Osteocyte (in vitro differentiated cells): ENCODE data around the gene TXNL4B. TPM values are rescaled to one million over a fixed set of nuclear protein-coding genes. Genes with fewer than 3 reads are reported as not detected.
A peak's percentile ranks its signal among the peaks of the same experiment; 100 is the strongest.

Experiments used
- DNase-seq: peaks from one replicate; pipeline ENCODE4 v3.0.0; 2021; ENCODE audit warnings: mixed read lengths; ENCODE audit not compliant: unreplicated experiment; ENCODE audit errors: extremely low spot score
- H3K27ac Mint-ChIP-seq: one replicate; pipeline ENCODE4 v1.8.0; 2021; ENCODE audit warnings: mild to moderate bottlenecking, mixed read lengths; ENCODE audit not compliant: unreplicated experiment
- H3K27me3 Mint-ChIP-seq: one replicate; pipeline ENCODE4 v1.8.0; 2021; ENCODE audit warnings: mixed read lengths; ENCODE audit not compliant: unreplicated experiment
- H3K36me3 Mint-ChIP-seq: one replicate; pipeline ENCODE4 v1.8.0; 2021; ENCODE audit warnings: mixed read lengths; ENCODE audit not compliant: unreplicated experiment
- H3K4me1 Mint-ChIP-seq: one replicate; pipeline ENCODE4 v1.8.0; 2021; ENCODE audit warnings: mixed read lengths; ENCODE audit not compliant: unreplicated experiment
- H3K4me3 Mint-ChIP-seq: one replicate; pipeline ENCODE4 v1.8.0; 2021; ENCODE audit warnings: mild to moderate bottlenecking, moderate library complexity, mixed read lengths; ENCODE audit not compliant: unreplicated experiment
- H3K9me3 Mint-ChIP-seq: one replicate; pipeline ENCODE4 v1.8.0; 2021; ENCODE audit warnings: mixed read lengths; ENCODE audit not compliant: unreplicated experiment
- total RNA-seq: library from RNA; stranded (reverse); gene quantifications from 2 replicates; pipeline ENCODE4 v1.2.1, GENCODE V29; 2021
- TF ChIP-seq, protein P1 (sequence below): fragments of 200-600 bp; sonication (generic); IDR thresholded peaks from 2 replicates; pipeline ENCODE4 v1.5.0; 2021; ENCODE audit warnings: antibody characterized with exemption, mild to moderate bottlenecking, moderate library complexity

Gene TXNL4B
- total RNA-seq, 1 donor from 2014 or later: 10.0 TPM

DNA sequence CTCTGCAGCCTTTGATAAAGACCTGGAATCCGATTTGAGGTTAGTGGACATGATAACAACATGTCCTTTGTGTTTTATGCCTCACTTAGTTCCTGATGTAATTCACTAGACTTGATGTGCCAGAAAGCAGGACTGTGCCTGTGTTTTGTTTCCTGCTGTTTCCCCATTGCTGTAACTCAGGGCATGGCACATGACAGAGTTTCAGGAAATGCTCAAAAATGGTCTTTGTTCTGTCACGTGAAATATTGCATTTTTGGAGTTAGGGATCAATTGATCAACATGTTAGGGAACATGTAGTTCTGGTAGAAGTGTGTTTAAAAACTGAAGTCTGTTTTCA is 33.0 kb upstream of the TXNL4B start:
- peaks cover 5% of the 10 kb centered on the region for H3K27me3 Mint-ChIP-seq
- peaks cover 3% of the 10 kb centered on the region for H3K36me3 Mint-ChIP-seq
- no peak for DNase-seq
- H3K4me3 Mint-ChIP-seq: no peak overlapping the region
- H3K4me1 Mint-ChIP-seq: peaks cover 4% of the 10 kb centered on the region
- no peaks in the 10 kb centered on the region for H3K9me3 Mint-ChIP-seq
- no peak overlapping the region for H3K27ac Mint-ChIP-seq
- TF ChIP-seq, protein P1, sequence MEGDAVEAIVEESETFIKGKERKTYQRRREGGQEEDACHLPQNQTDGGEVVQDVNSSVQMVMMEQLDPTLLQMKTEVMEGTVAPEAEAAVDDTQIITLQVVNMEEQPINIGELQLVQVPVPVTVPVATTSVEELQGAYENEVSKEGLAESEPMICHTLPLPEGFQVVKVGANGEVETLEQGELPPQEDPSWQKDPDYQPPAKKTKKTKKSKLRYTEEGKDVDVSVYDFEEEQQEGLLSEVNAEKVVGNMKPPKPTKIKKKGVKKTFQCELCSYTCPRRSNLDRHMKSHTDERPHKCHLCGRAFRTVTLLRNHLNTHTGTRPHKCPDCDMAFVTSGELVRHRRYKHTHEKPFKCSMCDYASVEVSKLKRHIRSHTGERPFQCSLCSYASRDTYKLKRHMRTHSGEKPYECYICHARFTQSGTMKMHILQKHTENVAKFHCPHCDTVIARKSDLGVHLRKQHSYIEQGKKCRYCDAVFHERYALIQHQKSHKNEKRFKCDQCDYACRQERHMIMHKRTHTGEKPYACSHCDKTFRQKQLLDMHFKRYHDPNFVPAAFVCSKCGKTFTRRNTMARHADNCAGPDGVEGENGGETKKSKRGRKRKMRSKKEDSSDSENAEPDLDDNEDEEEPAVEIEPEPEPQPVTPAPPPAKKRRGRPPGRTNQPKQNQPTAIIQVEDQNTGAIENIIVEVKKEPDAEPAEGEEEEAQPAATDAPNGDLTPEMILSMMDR: no peak

GRCh38 chr16:72125635-72126428 is 32.4 kb upstream of the TXNL4B start:
- TF ChIP-seq, protein P1: no peak
- peaks cover 3% of the 10 kb centered on the region for H3K36me3 Mint-ChIP-seq
- DNase-seq: peak; percentile 68
- H3K4me3 Mint-ChIP-seq: no peak overlapping the region
- no peaks in the 10 kb centered on the region for H3K9me3 Mint-ChIP-seq
- H3K27me3 Mint-ChIP-seq: peaks cover under 1% of the 10 kb centered on the region
- no peak overlapping the region for H3K27ac Mint-ChIP-seq
- peaks cover 4% of the 10 kb centered on the region for H3K4me1 Mint-ChIP-seq

DNA sequence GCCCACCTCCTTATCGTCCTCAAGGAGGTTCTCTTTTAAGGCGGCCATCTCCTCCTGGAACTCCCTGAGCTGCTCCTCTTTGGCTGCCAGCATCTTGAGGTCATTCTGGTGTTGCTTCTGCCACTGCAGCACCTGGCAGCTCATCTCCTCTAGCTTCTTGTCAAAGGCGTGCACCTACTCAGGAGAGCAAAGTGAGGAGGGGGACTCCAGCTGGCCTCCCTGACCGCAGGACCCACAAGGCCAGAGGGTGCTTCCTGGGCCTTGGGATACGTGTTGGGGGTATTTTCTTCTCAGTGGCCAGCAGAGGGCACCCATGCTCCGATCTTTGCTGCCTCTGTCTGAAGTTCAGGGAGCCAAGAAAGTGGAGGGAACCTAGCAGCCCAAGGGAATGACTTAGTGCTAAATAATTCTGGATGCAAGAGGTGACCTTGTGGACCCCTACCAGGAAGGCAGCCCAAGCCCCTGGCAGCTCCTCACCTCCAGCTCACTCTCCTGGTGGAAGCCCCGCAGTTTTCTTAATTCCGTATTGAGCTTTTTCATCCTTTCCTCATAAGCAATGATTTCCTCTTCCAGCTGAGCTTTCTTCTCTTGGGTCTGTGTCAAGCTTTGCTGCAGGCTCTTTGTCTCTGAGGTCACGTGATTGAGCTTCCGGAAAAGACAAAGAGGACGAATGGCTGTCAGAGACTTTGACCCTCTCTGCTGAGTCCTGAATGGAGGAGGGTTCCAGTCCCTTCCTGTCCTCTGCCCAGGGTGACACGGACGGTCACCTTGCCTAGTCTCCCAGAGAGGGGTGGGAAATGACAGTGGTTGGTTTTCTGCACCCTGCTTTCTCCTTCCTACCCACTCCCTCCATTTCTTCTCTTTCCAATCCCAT is 31.6 kb upstream of the TXNL4B start:
- Mint-ChIP-seq H3K4me1 (peaks cover 4% of the 10 kb centered on the region), H3K9me3 (no peaks in the 10 kb centered on the region), H3K36me3 (peaks cover 3% of the 10 kb centered on the region), H3K4me3 (no peak overlapping the region), H3K27me3 (no peaks in the 10 kb centered on the region), H3K27ac (no peak overlapping the region)
- TF ChIP-seq, protein P1: peak; percentile 85
- peak; percentile 88 for DNase-seq

GRCh38 chr16:72124148-72124547 is 30.7 kb upstream of the TXNL4B start:
- TF ChIP-seq, protein P1: no peak
- Mint-ChIP-seq H3K4me1 (peaks cover 4% of the 10 kb centered on the region), H3K36me3 (peaks cover 3% of the 10 kb centered on the region), H3K9me3 (no peaks in the 10 kb centered on the region), H3K27me3 (no peaks in the 10 kb centered on the region), H3K4me3 (no peak overlapping the region), H3K27ac (no peak overlapping the region)
- peak; percentile 54 for DNase-seq

- Mint-ChIP-seq H3K9me3 (no peaks in the 10 kb centered on the region), H3K4me1 (peaks cover 4% of the 10 kb centered on the region), H3K4me3 (no peak overlapping the region), H3K27ac (no peak overlapping the region), H3K36me3 (no peaks in the 10 kb centered on the region), H3K27me3 (no peaks in the 10 kb centered on the region)
- DNase-seq: peak; percentile 57
- TF ChIP-seq, protein P1: no peak
Measured at GRCh38 chr16:72123426-72123825, 30.0 kb upstream of the TXNL4B start.
